GM23338 (cell line): ENCODE measurements around the gene NEU2. TPM values are rescaled to one million over a fixed set of nuclear protein-coding genes. Genes with fewer than 3 reads are reported as not detected.

Experiments used
- ATAC-seq: fragments of 200-7000 bp; cut with Tn5 transposase; 3 replicates; pipeline ENCODE4 v1.9.1; 2020
- DNase-seq: peaks from one replicate; pipeline ENCODE4 v3.0.0-alpha.2; 2015; ENCODE audit warnings: low spot score
- H2AFZ ChIP-seq: fragments of 200-600 bp; sonication (generic); 2 replicates; pipeline ENCODE4 v1.8.0; 2016; ENCODE audit warnings: antibody characterized with exemption, mild to moderate bottlenecking, moderate library complexity
- H3F3A ChIP-seq: fragments of 200-600 bp; sonication (generic); replicated peaks from 2 replicates; pipeline ENCODE4 v1.8.0; 2017; ENCODE audit warnings: antibody characterized with exemption, mixed run types, low read depth
- H3K27ac ChIP-seq: fragments of 200-600 bp; sonication (generic); 2 replicates; pipeline ENCODE4 v1.6.1; 2016; ENCODE audit warnings: low read depth
- H3K27me3 ChIP-seq: fragments of 200-600 bp; sonication (generic); 2 replicates; pipeline ENCODE4 v1.8.0; 2016; ENCODE audit warnings: mild to moderate bottlenecking, mixed run types, moderate library complexity; ENCODE audit not compliant: insufficient read depth
- H3K36me3 ChIP-seq: fragments of 200-600 bp; sonication (generic); 2 replicates; pipeline ENCODE4 v1.8.0; 2016; ENCODE audit warnings: mild to moderate bottlenecking; ENCODE audit not compliant: insufficient read depth
- H3K4me1 ChIP-seq: fragments of 200-600 bp; sonication (generic); 2 replicates; pipeline ENCODE4 v1.8.0; 2016; ENCODE audit warnings: mild to moderate bottlenecking, moderate library complexity; ENCODE audit not compliant: insufficient read depth
- H3K4me2 ChIP-seq: fragments of 200-600 bp; sonication (generic); 2 replicates; pipeline ENCODE4 v1.7.1; 2017; ENCODE audit warnings: mixed run types
- H3K4me3 ChIP-seq: fragments of 200-600 bp; sonication (generic); 2 replicates; pipeline ENCODE4 v1.6.1; 2016; ENCODE audit warnings: mixed run types
- H3K79me2 ChIP-seq: fragments of 200-600 bp; sonication (generic); replicated peaks from 2 replicates; pipeline ENCODE4 v1.8.0; 2017; ENCODE audit warnings: mild to moderate bottlenecking; ENCODE audit not compliant: insufficient read depth
- H3K9me2 ChIP-seq: fragments of 200-600 bp; sonication (generic); 2 replicates; pipeline ENCODE4 v1.8.0; 2017; ENCODE audit not compliant: insufficient read depth
- H4K20me1 ChIP-seq: fragments of 200-600 bp; sonication (generic); replicated peaks from 2 replicates; pipeline ENCODE4 v1.8.0; 2017; ENCODE audit warnings: mild to moderate bottlenecking; ENCODE audit not compliant: insufficient read depth
- H3K27ac Mint-ChIP-seq: 2 replicates; pipeline ENCODE4 v1.8.0; 2020; ENCODE audit warnings: inconsistent platforms, mild to moderate bottlenecking, moderate library complexity, mixed read lengths
- H3K27me3 Mint-ChIP-seq: 3 replicates; pipeline ENCODE4 v1.8.0; 2022; ENCODE audit warnings: low read depth, mild to moderate bottlenecking, moderate library complexity, mixed read lengths, inconsistent platforms; ENCODE audit not compliant: insufficient read depth, poor library complexity
- H3K36me3 Mint-ChIP-seq: 3 replicates; pipeline ENCODE4 v1.8.0; 2021; ENCODE audit warnings: low read depth, mild to moderate bottlenecking, inconsistent platforms, moderate library complexity, mixed read lengths
- H3K4me1 Mint-ChIP-seq: 3 replicates; pipeline ENCODE4 v1.8.0; 2020; ENCODE audit warnings: mild to moderate bottlenecking, inconsistent platforms, mixed read lengths
- H3K4me3 Mint-ChIP-seq: 3 replicates; pipeline ENCODE4 v1.8.0; 2021; ENCODE audit warnings: moderate library complexity, mild to moderate bottlenecking, inconsistent platforms, mixed read lengths
- H3K9me3 Mint-ChIP-seq: 3 replicates; pipeline ENCODE4 v1.8.0; 2020; ENCODE audit warnings: moderate library complexity, mild to moderate bottlenecking, inconsistent platforms, mixed read lengths
- CREB1 ChIP-seq: fragments of 250-450 bp; sonication (Bioruptor Pico); IDR thresholded peaks from 2 replicates; pipeline ENCODE4 v1.5.0; 2020; ENCODE audit warnings: low read depth, mild to moderate bottlenecking, moderate library complexity
- EZH2 ChIP-seq: fragments of 200-600 bp; sonication (generic); IDR thresholded peaks from one replicate; pipeline ENCODE4 v1.8.0; 2017; ENCODE audit warnings: antibody characterized with exemption, mild to moderate bottlenecking, low read depth; ENCODE audit not compliant: unreplicated experiment
- EZH2phosphoT487 ChIP-seq: fragments of 200-600 bp; sonication (generic); IDR thresholded peaks from one replicate; pipeline ENCODE4 v1.8.1; 2018; ENCODE audit warnings: antibody characterized with exemption; ENCODE audit not compliant: unreplicated experiment
- JUNB ChIP-seq: IDR thresholded peaks from one replicate; pipeline ENCODE4 v1.6.1; 2016; ENCODE audit warnings: antibody characterized with exemption; ENCODE audit not compliant: unreplicated experiment
- NANOG ChIP-seq: IDR thresholded peaks from 2 replicates; pipeline ENCODE4 v1.6.1; 2016; ENCODE audit warnings: antibody characterized with exemption, borderline replicate concordance
- STAT1 ChIP-seq: IDR thresholded peaks from one replicate; pipeline ENCODE4 v1.6.1; 2016; ENCODE audit warnings: antibody characterized with exemption; ENCODE audit not compliant: unreplicated experiment
- ZNF114 ChIP-seq: fragments of 250-450 bp; sonication (Bioruptor Pico); IDR thresholded peaks from 2 replicates; pipeline ENCODE4 v1.5.0; 2020; ENCODE audit warnings: mild to moderate bottlenecking, moderate library complexity
- ZNF331 ChIP-seq: fragments of 250-450 bp; sonication (Bioruptor Pico); IDR thresholded peaks from 2 replicates; pipeline ENCODE4 v1.5.0; 2020; ENCODE audit warnings: low read depth, mild to moderate bottlenecking, moderate library complexity
- polyA plus RNA-seq: library from polyadenylated mRNA; unstranded; fragments of >200 nt; fragmentation: Nextera tagmentation; extraction: Ambion mirVana; gene quantifications from 2 replicates; pipeline ENCODE4 v1.2.1, GENCODE V29; 2016
- total RNA-seq: library from RNA; depleted of rRNA; stranded (reverse); fragments of >200 nt; shearing (Covaris generic); gene quantifications from 2 replicates; pipeline ENCODE4 v1.2.3, GENCODE V29; 2014
- TF ChIP-seq, protein P1 (sequence below): fragments of 250-450 bp; sonication (Bioruptor Pico); IDR thresholded peaks from 2 replicates; pipeline ENCODE4 v1.5.0; 2020; ENCODE audit warnings: mild to moderate bottlenecking, moderate library complexity
- TF ChIP-seq, protein P2 (sequence below): IDR thresholded peaks from 2 replicates; pipeline ENCODE4 v1.6.1; 2016; ENCODE audit warnings: antibody characterized with exemption
- TF ChIP-seq, protein P3 (sequence below), 2 experiments: fragments of 200-600 bp in 1 of 2; sonication (generic) in 1 of 2; conservative IDR thresholded peaks; 2 replicates each; pipeline versions ENCODE4 v1.5.1 to v1.6.1; 2016 to 2017; ENCODE audit warnings: antibody characterized with exemption in 2 of 2, low read depth in 2 of 2, mild to moderate bottlenecking in 2 of 2, moderate library complexity in 1 of 2

Gene NEU2
- total and polyA plus RNA-seq, 2 experiments from 2014 or later, result not detected

DNA sequence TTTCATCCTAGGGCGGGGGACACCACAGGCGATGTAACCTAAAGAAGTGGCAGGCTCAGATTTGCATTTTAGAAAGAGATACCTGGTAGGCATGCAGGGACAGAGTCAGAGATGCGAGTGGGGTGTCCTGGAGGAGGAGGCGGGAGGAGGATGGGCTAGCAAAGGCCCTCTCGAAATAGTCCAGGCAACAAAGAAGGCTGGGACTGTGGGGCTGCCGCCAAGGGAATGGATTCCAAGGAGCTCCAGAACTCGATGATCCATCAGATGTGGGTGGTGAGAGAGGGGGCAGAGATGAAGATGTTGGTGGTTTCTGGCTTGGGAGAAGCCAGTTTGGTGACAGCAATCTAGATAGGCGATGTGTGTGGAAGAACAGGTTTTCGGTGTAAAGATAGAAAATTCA, 15.2 kb downstream of the NEU2 start (continued):
- TF ChIP-seq, protein P1, sequence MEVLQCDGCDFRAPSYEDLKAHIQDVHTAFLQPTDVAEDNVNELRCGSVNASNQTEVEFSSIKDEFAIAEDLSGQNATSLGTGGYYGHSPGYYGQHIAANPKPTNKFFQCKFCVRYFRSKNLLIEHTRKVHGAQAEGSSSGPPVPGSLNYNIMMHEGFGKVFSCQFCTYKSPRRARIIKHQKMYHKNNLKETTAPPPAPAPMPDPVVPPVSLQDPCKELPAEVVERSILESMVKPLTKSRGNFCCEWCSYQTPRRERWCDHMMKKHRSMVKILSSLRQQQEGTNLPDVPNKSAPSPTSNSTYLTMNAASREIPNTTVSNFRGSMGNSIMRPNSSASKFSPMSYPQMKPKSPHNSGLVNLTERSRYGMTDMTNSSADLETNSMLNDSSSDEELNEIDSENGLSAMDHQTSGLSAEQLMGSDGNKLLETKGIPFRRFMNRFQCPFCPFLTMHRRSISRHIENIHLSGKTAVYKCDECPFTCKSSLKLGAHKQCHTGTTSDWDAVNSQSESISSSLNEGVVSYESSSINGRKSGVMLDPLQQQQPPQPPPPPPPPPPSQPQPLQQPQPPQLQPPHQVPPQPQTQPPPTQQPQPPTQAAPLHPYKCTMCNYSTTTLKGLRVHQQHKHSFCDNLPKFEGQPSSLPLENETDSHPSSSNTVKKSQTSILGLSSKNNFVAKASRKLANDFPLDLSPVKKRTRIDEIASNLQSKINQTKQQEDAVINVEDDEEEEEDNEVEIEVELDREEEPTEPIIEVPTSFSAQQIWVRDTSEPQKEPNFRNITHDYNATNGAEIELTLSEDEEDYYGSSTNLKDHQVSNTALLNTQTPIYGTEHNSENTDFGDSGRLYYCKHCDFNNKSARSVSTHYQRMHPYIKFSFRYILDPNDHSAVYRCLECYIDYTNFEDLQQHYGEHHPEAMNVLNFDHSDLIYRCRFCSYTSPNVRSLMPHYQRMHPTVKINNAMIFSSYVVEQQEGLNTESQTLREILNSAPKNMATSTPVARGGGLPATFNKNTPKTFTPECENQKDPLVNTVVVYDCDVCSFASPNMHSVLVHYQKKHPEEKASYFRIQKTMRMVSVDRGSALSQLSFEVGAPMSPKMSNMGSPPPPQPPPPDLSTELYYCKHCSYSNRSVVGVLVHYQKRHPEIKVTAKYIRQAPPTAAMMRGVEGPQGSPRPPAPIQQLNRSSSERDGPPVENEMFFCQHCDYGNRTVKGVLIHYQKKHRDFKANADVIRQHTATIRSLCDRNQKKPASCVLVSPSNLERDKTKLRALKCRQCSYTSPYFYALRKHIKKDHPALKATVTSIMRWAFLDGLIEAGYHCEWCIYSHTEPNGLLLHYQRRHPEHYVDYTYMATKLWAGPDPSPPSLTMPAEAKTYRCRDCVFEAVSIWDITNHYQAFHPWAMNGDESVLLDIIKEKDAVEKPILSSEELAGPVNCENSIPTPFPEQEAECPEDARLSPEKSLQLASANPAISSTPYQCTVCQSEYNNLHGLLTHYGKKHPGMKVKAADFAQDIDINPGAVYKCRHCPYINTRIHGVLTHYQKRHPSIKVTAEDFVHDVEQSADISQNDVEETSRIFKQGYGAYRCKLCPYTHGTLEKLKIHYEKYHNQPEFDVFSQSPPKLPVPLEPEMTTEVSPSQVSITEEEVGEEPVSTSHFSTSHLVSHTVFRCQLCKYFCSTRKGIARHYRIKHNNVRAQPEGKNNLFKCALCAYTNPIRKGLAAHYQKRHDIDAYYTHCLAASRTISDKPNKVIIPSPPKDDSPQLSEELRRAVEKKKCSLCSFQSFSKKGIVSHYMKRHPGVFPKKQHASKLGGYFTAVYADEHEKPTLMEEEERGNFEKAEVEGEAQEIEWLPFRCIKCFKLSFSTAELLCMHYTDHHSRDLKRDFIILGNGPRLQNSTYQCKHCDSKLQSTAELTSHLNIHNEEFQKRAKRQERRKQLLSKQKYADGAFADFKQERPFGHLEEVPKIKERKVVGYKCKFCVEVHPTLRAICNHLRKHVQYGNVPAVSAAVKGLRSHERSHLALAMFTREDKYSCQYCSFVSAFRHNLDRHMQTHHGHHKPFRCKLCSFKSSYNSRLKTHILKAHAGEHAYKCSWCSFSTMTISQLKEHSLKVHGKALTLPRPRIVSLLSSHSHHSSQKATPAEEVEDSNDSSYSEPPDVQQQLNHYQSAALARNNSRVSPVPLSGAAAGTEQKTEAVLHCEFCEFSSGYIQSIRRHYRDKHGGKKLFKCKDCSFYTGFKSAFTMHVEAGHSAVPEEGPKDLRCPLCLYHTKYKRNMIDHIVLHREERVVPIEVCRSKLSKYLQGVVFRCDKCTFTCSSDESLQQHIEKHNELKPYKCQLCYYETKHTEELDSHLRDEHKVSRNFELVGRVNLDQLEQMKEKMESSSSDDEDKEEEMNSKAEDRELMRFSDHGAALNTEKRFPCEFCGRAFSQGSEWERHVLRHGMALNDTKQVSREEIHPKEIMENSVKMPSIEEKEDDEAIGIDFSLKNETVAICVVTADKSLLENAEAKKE, result no peak
- TF ChIP-seq, protein P2, sequence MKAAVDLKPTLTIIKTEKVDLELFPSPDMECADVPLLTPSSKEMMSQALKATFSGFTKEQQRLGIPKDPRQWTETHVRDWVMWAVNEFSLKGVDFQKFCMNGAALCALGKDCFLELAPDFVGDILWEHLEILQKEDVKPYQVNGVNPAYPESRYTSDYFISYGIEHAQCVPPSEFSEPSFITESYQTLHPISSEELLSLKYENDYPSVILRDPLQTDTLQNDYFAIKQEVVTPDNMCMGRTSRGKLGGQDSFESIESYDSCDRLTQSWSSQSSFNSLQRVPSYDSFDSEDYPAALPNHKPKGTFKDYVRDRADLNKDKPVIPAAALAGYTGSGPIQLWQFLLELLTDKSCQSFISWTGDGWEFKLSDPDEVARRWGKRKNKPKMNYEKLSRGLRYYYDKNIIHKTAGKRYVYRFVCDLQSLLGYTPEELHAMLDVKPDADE, result no peak
- TF ChIP-seq, protein P3, sequence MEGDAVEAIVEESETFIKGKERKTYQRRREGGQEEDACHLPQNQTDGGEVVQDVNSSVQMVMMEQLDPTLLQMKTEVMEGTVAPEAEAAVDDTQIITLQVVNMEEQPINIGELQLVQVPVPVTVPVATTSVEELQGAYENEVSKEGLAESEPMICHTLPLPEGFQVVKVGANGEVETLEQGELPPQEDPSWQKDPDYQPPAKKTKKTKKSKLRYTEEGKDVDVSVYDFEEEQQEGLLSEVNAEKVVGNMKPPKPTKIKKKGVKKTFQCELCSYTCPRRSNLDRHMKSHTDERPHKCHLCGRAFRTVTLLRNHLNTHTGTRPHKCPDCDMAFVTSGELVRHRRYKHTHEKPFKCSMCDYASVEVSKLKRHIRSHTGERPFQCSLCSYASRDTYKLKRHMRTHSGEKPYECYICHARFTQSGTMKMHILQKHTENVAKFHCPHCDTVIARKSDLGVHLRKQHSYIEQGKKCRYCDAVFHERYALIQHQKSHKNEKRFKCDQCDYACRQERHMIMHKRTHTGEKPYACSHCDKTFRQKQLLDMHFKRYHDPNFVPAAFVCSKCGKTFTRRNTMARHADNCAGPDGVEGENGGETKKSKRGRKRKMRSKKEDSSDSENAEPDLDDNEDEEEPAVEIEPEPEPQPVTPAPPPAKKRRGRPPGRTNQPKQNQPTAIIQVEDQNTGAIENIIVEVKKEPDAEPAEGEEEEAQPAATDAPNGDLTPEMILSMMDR (conservative IDR thresholded peaks at IDR 0.05; ENCODE audit: low read depth in 2 of 2), result no peak
- no peak for TF ChIP-seq EZH2phosphoT487

DNA sequence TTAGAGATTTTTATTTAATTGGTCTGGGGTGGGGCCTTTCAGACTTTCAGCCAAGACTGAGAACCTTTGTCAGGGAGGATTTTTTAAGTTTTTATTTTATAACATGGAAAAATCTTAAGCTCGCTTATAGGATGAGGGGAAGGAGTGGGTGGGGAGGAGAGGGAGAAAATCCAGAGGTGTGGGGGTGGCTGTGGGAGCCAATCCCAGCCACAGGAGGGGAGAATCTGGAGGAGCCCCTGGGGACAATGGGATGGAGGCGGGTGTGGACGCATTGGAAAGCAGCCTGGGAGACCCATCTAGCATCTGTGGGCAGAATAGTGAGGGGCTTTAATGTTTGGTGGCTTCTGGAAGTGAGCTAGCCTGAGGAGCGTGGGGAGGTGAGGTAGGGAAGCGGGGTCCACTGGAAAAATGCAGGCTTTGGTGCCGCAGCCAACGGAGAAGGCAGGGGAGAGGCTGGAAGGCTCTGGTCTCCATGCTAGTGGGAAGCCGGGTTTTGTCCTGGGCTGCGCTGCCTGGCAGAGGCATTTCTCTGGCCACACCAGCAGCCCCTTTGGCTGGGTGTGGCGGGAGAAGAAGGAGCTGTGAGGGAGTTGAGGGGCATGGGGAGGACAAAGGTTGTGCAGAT, 16.2 kb downstream of the NEU2 start:
- H2AFZ ChIP-seq, result no peak overlapping the region; the same call in 1 of the 2 replicates
- no peak overlapping the region for H3K27ac ChIP-seq
- no peaks in the 10 kb centered on the region for H3K9me3 Mint-ChIP-seq
- no peak for ATAC-seq
- H3K27ac Mint-ChIP-seq, result no peak overlapping the region
- no peaks in the 10 kb centered on the region for H3K27me3 ChIP-seq
- H3K4me3 Mint-ChIP-seq, result no peak overlapping the region
- H3K4me1 ChIP-seq, result peaks cover 29% of the 10 kb centered on the region
- H4K20me1 ChIP-seq, result no peaks in the 10 kb centered on the region
- H3K4me1 Mint-ChIP-seq, result peaks cover 50% of the 10 kb centered on the region
- H3F3A ChIP-seq, result 0 out of 2 replicates have a peak, but pooled peaks cover 7% of the 10 kb centered on the region
- no peak overlapping the region for H3K4me3 ChIP-seq
- H3K36me3 Mint-ChIP-seq, result no peaks in the 10 kb centered on the region
- no peaks in the 10 kb centered on the region for H3K79me2 ChIP-seq
- no peak for DNase-seq
- H3K4me2 ChIP-seq, result no peak overlapping the region
- H3K9me2 ChIP-seq, result peaks cover 7% of the 10 kb centered on the region; the same call in 1 of the 2 replicates
- peaks cover 15% of the 10 kb centered on the region for H3K27me3 Mint-ChIP-seq
- no peaks in the 10 kb centered on the region for H3K36me3 ChIP-seq
- TF ChIP-seq ZNF331 (CRISPR knock-in tag) (no peak), STAT1 (no peak), CREB1 (CRISPR knock-in tag) (no peak), ZNF114 (no peak), EZH2phosphoT487 (no peak), JUNB (no peak), NANOG (no peak), EZH2 (no peak)
- TF ChIP-seq, protein P3 (conservative IDR thresholded peaks at IDR 0.05; ENCODE audit: low read depth in 2 of 2), result no peak
